ENCODE measurements around the gene METTL26. TPM values are rescaled to one million over a fixed set of nuclear protein-coding genes. Genes with fewer than 3 reads are reported as not detected.

Gene METTL26
- total RNA-seq, 1 donor from 2014 or later: 46.0 TPM

DNA sequence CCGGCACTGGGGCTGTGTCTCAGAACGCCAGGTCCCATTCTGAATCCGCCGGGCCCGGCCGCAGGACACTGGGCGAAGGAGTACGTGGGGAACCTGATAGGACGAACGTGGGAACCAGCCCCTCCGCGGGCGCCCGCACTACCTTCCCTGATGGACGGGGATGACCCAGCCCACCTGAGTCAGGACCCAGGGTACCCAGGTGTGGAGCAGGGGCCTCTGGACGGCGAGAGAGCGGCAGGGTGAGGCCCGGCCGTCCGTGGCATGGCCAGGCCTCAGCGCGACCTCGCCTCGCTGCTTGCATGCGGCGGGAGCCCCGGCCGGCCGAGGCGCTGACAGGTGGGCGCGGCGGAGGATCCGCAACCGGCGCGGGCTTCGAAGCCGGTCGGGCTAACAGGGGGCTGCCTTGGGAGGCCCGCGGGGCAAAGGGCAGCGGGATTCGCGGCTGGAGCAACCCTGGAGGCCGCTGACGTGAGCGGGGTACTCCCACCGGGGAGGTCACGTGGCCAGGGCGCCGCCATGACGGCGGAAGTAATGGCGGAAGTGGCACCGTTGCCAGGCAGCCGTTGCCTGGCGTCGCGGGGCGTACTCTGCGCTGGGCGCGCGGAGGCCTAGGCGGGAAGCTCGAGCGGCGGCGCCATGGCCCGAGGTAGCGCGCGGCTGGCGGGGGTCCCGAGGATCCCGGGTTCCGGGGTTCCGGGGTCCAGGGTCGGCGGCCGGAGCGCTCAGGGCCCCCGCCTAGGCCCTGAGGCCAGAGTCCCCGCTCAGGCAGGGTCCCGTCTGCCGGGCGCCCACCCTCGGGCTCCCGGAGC lies 12.9 kb upstream of the METTL26 start, which contains the start of gene WDR90:
Gene WDR90, plus strand, starts transcription at position 585 of the 809 bp plus-strand sequence. Its CDS starts 52 bp downstream, at position 637.
- Mint-ChIP-seq H3K27ac (no peak within 1 kb of the TSS), H3K27me3 (ENCODE audit: insufficient read depth, low read depth) (no peaks in the 10 kb centered on the region), H3K36me3 (no peaks in the 10 kb centered on the region), H3K4me1 (peaks cover 6% of the 10 kb centered on the region), H3K4me3 (peak within 1 kb of the TSS; percentile 84), H3K9me3 (no peaks in the 10 kb centered on the region)
- no peaks in the 10 kb centered on the region for H3K36me3 ChIP-seq
- H4K20me1 ChIP-seq (ENCODE audit: low read depth): peaks cover 8% of the 10 kb centered on the region
- H3K9ac ChIP-seq: peak within 1 kb of the TSS; percentile 48
- no peaks in the 10 kb centered on the region for H3K9me3 ChIP-seq (ENCODE audit: low read depth)
- TF ChIP-seq, protein P1, sequence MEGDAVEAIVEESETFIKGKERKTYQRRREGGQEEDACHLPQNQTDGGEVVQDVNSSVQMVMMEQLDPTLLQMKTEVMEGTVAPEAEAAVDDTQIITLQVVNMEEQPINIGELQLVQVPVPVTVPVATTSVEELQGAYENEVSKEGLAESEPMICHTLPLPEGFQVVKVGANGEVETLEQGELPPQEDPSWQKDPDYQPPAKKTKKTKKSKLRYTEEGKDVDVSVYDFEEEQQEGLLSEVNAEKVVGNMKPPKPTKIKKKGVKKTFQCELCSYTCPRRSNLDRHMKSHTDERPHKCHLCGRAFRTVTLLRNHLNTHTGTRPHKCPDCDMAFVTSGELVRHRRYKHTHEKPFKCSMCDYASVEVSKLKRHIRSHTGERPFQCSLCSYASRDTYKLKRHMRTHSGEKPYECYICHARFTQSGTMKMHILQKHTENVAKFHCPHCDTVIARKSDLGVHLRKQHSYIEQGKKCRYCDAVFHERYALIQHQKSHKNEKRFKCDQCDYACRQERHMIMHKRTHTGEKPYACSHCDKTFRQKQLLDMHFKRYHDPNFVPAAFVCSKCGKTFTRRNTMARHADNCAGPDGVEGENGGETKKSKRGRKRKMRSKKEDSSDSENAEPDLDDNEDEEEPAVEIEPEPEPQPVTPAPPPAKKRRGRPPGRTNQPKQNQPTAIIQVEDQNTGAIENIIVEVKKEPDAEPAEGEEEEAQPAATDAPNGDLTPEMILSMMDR (IDR thresholded peaks at IDR 0.05): no peak
- TF ChIP-seq EZH2phosphoT487 (IDR thresholded peaks at IDR 0.05) (no peak), EZH2 (IDR thresholded peaks at IDR 0.05) (no peak)
- H3K79me2 ChIP-seq (ENCODE audit: low read depth): no peaks in the 10 kb centered on the region
- H3K4me2 ChIP-seq: peak within 1 kb of the TSS; percentile 92
- H3K27ac ChIP-seq: no peak within 1 kb of the TSS
- peak; percentile 96 for DNase-seq (ENCODE audit: low spot score)
- peaks cover 9% of the 10 kb centered on the region for H3F3A ChIP-seq (ENCODE audit: low read depth)
- H3K4me1 ChIP-seq: peaks cover 5% of the 10 kb centered on the region
- H3K4me3 ChIP-seq: peak within 1 kb of the TSS; percentile 81
- peak within 1 kb of the TSS; percentile 16 for H2AFZ ChIP-seq (replicated peaks)
- peaks cover 4% of the 10 kb centered on the region for H3K27me3 ChIP-seq

GRCh38 chr16:648071-648780 lies 12.1 kb upstream of the METTL26 start:
- H2AFZ ChIP-seq (replicated peaks): no peak overlapping the region
- Mint-ChIP-seq H3K36me3 (no peaks in the 10 kb centered on the region), H3K27me3 (ENCODE audit: insufficient read depth, low read depth) (no peaks in the 10 kb centered on the region), H3K4me3 (peak overlapping the region; percentile 84), H3K4me1 (peaks cover 6% of the 10 kb centered on the region), H3K9me3 (no peaks in the 10 kb centered on the region), H3K27ac (no peak overlapping the region)
- no peak for TF ChIP-seq EZH2 (IDR thresholded peaks at IDR 0.05)
- TF ChIP-seq, protein P1 (IDR thresholded peaks at IDR 0.05): peak; percentile 61
- H3K79me2 ChIP-seq (ENCODE audit: low read depth): no peaks in the 10 kb centered on the region
- peaks cover 5% of the 10 kb centered on the region for H3K4me1 ChIP-seq
- H3F3A ChIP-seq (ENCODE audit: low read depth): peaks cover 9% of the 10 kb centered on the region
- peak overlapping the region; percentile 38 for H3K9ac ChIP-seq
- no peaks in the 10 kb centered on the region for H3K36me3 ChIP-seq
- H3K27me3 ChIP-seq: peaks cover 11% of the 10 kb centered on the region
- H3K4me3 ChIP-seq: peak overlapping the region; percentile 81
- no peaks in the 10 kb centered on the region for H3K9me3 ChIP-seq (ENCODE audit: low read depth)
- peaks cover 9% of the 10 kb centered on the region for H4K20me1 ChIP-seq (ENCODE audit: low read depth)
- peak overlapping the region; percentile 92 for H3K4me2 ChIP-seq
- no peak overlapping the region for H3K27ac ChIP-seq
- DNase-seq (ENCODE audit: low spot score): peak; percentile 62

- Mint-ChIP-seq H3K27ac (no peak overlapping the region), H3K9me3 (no peaks in the 10 kb centered on the region), H3K4me3 (peak overlapping the region; percentile 46), H3K27me3 (ENCODE audit: insufficient read depth, low read depth) (no peaks in the 10 kb centered on the region), H3K4me1 (peaks cover 9% of the 10 kb centered on the region), H3K36me3 (no peaks in the 10 kb centered on the region)
- Histone ChIP-seq H4K20me1 (ENCODE audit: low read depth) (peaks cover 16% of the 10 kb centered on the region), H3K27ac (no peak overlapping the region), H3K79me2 (ENCODE audit: low read depth) (no peaks in the 10 kb centered on the region), H3K27me3 (peaks cover 20% of the 10 kb centered on the region), H3K4me3 (no peak overlapping the region), H3K9me3 (ENCODE audit: low read depth) (no peaks in the 10 kb centered on the region), H3K9ac (no peak overlapping the region), H3K4me2 (no peak overlapping the region), H3F3A (ENCODE audit: low read depth) (peaks cover 14% of the 10 kb centered on the region), H2AFZ (replicated peaks) (no peak overlapping the region), H3K4me1 (peaks cover 5% of the 10 kb centered on the region), H3K36me3 (no peaks in the 10 kb centered on the region)
- no peak for DNase-seq (ENCODE audit: low spot score)
- no peak for TF ChIP-seq EZH2phosphoT487 (IDR thresholded peaks at IDR 0.05)
- TF ChIP-seq, protein P1 (IDR thresholded peaks at IDR 0.05): no peak
- no peak for TF ChIP-seq EZH2 (IDR thresholded peaks at IDR 0.05)
Observed at GRCh38 chr16:647173-647902, 11.2 kb upstream of the METTL26 start.
